HS-27A (cell line): Measurements from ENCODE around the gene FAM90A1.
"Not testable (repeated sequence)": the region's sequence is repeated elsewhere in the genome, so short reads cannot be mapped to it uniquely, and the experiment has no call there.

Source experiments
- DNase-seq: peaks from one replicate; pipeline ENCODE4 v3.0.0-alpha.2; 2012; ENCODE audit warnings: low read depth, missing footprints

The FAM90A1 gene

GRCh38 chr12:8233935-8234495 is 6.6 kb upstream of the FAM90A1 start:
- DNase-seq, result not testable (repeated sequence)

- DNase-seq, result not testable (repeated sequence)
Observed at GRCh38 chr12:8233300-8233855, 6.0 kb upstream of the FAM90A1 start.

- DNase-seq, result peak; percentile 82
Observed at GRCh38 chr12:8231666-8232608, 4.5 kb upstream of the FAM90A1 start.

GRCh38 chr12:8231049-8231448 is 3.6 kb upstream of the FAM90A1 start:
- not testable (repeated sequence) for DNase-seq

- DNase-seq, result not testable (repeated sequence)
Observed at GRCh38 chr12:8229486-8229885, 2.1 kb upstream of the FAM90A1 start.

- DNase-seq, result not testable (repeated sequence)
Observed at GRCh38 chr12:8228607-8229006, 1.2 kb upstream of the FAM90A1 start.

- DNase-seq, result not testable (repeated sequence)
Observed at GRCh38 chr12:8227732-8228077, 287 bp upstream of the FAM90A1 start.

- no peak for DNase-seq
Observed at GRCh38 chr12:8226355-8226754, 1.1 kb downstream of the FAM90A1 start.

GRCh38 chr12:8224782-8225181 is 2.6 kb downstream of the FAM90A1 start:
- not testable (repeated sequence) for DNase-seq

GRCh38 chr12:8223646-8224045 is 3.8 kb downstream of the FAM90A1 start:
- not testable (repeated sequence) for DNase-seq

- not testable (repeated sequence) for DNase-seq
Observed at GRCh38 chr12:8222303-8222702, 5.1 kb downstream of the FAM90A1 start.

- not testable (repeated sequence) for DNase-seq
Observed at GRCh38 chr12:8221844-8222243, 5.6 kb downstream of the FAM90A1 start.

- not testable (repeated sequence) for DNase-seq
Observed at GRCh38 chr12:8221375-8221774, 6.0 kb downstream of the FAM90A1 start.

- DNase-seq, result not testable (repeated sequence)
Observed at GRCh38 chr12:8218711-8219382, 8.6 kb downstream of the FAM90A1 start.

- peak; percentile 50 for DNase-seq
Observed at GRCh38 chr12:8197685-8198308, 29.6 kb downstream of the FAM90A1 start.

GRCh38 chr12:8188088-8188487 is 39.3 kb downstream of the FAM90A1 start:
- not testable (repeated sequence) for DNase-seq

GRCh38 chr12:8184206-8184605 is 43.2 kb downstream of the FAM90A1 start:
- DNase-seq, result not testable (repeated sequence)

GRCh38 chr12:8183346-8183745 is 44.1 kb downstream of the FAM90A1 start:
- not testable (repeated sequence) for DNase-seq

GRCh38 chr12:8182923-8183322 is 44.5 kb downstream of the FAM90A1 start:
- DNase-seq, result not testable (repeated sequence)

- not testable (repeated sequence) for DNase-seq
Observed at GRCh38 chr12:8181271-8181670, 46.1 kb downstream of the FAM90A1 start.

- DNase-seq, result peak; percentile 24
Observed at GRCh38 chr12:8179989-8180585, 47.3 kb downstream of the FAM90A1 start.
